Lung (tissue), 12 donors: ENCODE results near the gene RNF144A. TPM values are rescaled to one million over a fixed set of nuclear protein-coding genes. Genes with fewer than 3 reads are reported as not detected.

Experiments
- ATAC-seq: fragments of 200-7000 bp; cut with Tn5 transposase; one replicate; pipeline ENCODE4 v1.9.1; 2020; ENCODE audit warnings: moderate number of reproducible peaks; ENCODE audit not compliant: insufficient read depth, low FRiP score
- DNase-seq, 3 donors: peaks; one replicate each; pipeline ENCODE4 v3.0.0-alpha.2; 2013 to 2017
- H3K27ac ChIP-seq, 2 donors: one replicate each; pipeline ENCODE4 v1.5.1; 2013; ENCODE audit warnings: mild to moderate bottlenecking in 2 of 2, moderate library complexity in 2 of 2, control low read depth in 1 of 2, inconsistent platforms in 1 of 2, low read depth in 1 of 2, low read length in 1 of 2
- H3K27me3 ChIP-seq, 3 donors: one replicate each; pipeline ENCODE4 v1.5.1; 2013; ENCODE audit warnings: low read length in 2 of 3; ENCODE audit not compliant: control insufficient read depth in 3 of 3, insufficient read depth in 3 of 3
- H3K36me3 ChIP-seq, 4 donors: one replicate each; pipeline ENCODE4 v1.5.1; 2013; ENCODE audit warnings: low read length in 4 of 4, mild to moderate bottlenecking in 1 of 4, moderate library complexity in 1 of 4; ENCODE audit not compliant: control insufficient read depth in 4 of 4, insufficient read depth in 4 of 4
- H3K4me1 ChIP-seq, 5 donors: one replicate each; pipeline ENCODE4 v1.5.1; 2013; ENCODE audit warnings: low read length in 5 of 5, mild to moderate bottlenecking in 2 of 5, moderate library complexity in 1 of 5; ENCODE audit not compliant: control insufficient read depth in 5 of 5, insufficient read depth in 5 of 5
- H3K4me3 ChIP-seq: one replicate; pipeline ENCODE4 v1.5.1; 2013; ENCODE audit warnings: mild to moderate bottlenecking, control low read depth, moderate library complexity
- H3K9ac ChIP-seq, 2 donors: one replicate each; pipeline ENCODE4 v1.5.1; 2013; ENCODE audit warnings: low read length in 2 of 2, control low read depth in 1 of 2; ENCODE audit not compliant: insufficient read depth in 1 of 2
- H3K9me3 ChIP-seq, 4 donors: one replicate each; pipeline ENCODE4 v1.5.1; 2013; ENCODE audit warnings: low read length in 3 of 4, mild to moderate bottlenecking in 1 of 4, moderate library complexity in 1 of 4; ENCODE audit not compliant: control insufficient read depth in 4 of 4, insufficient read depth in 3 of 4
- CTCF ChIP-seq: IDR thresholded peaks from 2 replicates; pipeline ENCODE4 v1.5.1; 2012; ENCODE audit warnings: mild to moderate bottlenecking; ENCODE audit errors: control extremely low read depth, extremely low read depth
- WGBS, 2 donors: extraction: QIAGEN DNeasy Blood & Tissue Kit; methylation state at CpG; one replicate each; pipeline ENCODE4 v1.1.7; 2013; 5-methylcytosine and 5-hydroxymethylcytosine counted together
- polyA plus RNA-seq, 2 donors: library from polyadenylated mRNA; stranded (reverse); fragments of 200-250 nt; gene quantifications; one replicate each; pipeline ENCODE4 v1.2.1, GENCODE V29; 2013
- total RNA-seq, 2 donors: library from RNA; depleted of rRNA in 1 of 2; stranded (reverse); fragments of >200 nt in 1 of 2; gene quantifications; one replicate each; pipeline ENCODE4 v1.2.1, GENCODE V29; 2014 to 2021
- donor health status: control.
- donor health status: control.
- donor health status: Bipolar disorder and iron deficiency.
- donor health status: healthy.
- donor health status: DM: yes; HTN: yes; CAD: no.

Gene RNF144A
- total and polyA plus RNA-seq, 4 donors: 2.7 to 25.3 (median 5.8) TPM

- Histone ChIP-seq H3K4me1 (peaks cover 0 to 5% (median 0%) of the 10 kb centered on the region in 5 donors), H3K27ac (no peak overlapping the region), H3K9me3 (no peaks in the 10 kb centered on the region), H3K27me3 (no peaks in the 10 kb centered on the region), H3K4me3 (no peak overlapping the region), H3K9ac (no peak overlapping the region), H3K36me3 (no peaks in the 10 kb centered on the region)
- no peak for ATAC-seq
- no peak for DNase-seq
- no peak for TF ChIP-seq CTCF
- WGBS, 2 donors: 78 to 85% methylated on average over 6 of the region's 6 CpGs
These were observed 153.9 kb downstream of the RNF144A start for GRCh38 chr2:7071154-7071553.

- 49 to 70% methylated on average over 3 of the region's 3 CpGs for WGBS, 2 donors
- H3K4me1 ChIP-seq: peaks cover 0 to 5% (median 0%) of the 10 kb centered on the region in 5 donors
- no peak overlapping the region for H3K4me3 ChIP-seq
- no peaks in the 10 kb centered on the region for H3K9me3 ChIP-seq
- H3K27ac ChIP-seq: no peak overlapping the region
- TF ChIP-seq CTCF: no peak
- no peaks in the 10 kb centered on the region for H3K36me3 ChIP-seq
- no peak for DNase-seq
- no peak overlapping the region for H3K9ac ChIP-seq
- no peaks in the 10 kb centered on the region for H3K27me3 ChIP-seq
- ATAC-seq: peak; percentile 19
These were observed 154.8 kb downstream of the RNF144A start for GRCh38 chr2:7071916-7072556.

- Histone ChIP-seq H3K9ac (no peak overlapping the region), H3K27me3 (no peaks in the 10 kb centered on the region), H3K4me1 (peaks cover 0 to 5% (median 0%) of the 10 kb centered on the region in 5 donors), H3K9me3 (no peaks in the 10 kb centered on the region), H3K4me3 (no peak overlapping the region), H3K36me3 (no peaks in the 10 kb centered on the region), H3K27ac (no peak overlapping the region)
- WGBS, 2 donors: 67 to 88% methylated on average over 3 of the region's 3 CpGs
- no peak for TF ChIP-seq CTCF
- ATAC-seq (no peak), DNase-seq (peak in 2 of 3 donors; percentile 18 to 30)
These were observed 156.7 kb downstream of the RNF144A start for GRCh38 chr2:7073901-7074300.

- Histone ChIP-seq H3K36me3 (no peaks in the 10 kb centered on the region), H3K27ac (no peak overlapping the region), H3K9ac (no peak overlapping the region), H3K27me3 (no peaks in the 10 kb centered on the region), H3K9me3 (no peaks in the 10 kb centered on the region), H3K4me3 (no peak overlapping the region), H3K4me1 (peaks cover 0 to 5% (median 0%) of the 10 kb centered on the region in 5 donors)
- DNase-seq: no peak
- no peak for ATAC-seq
- no peak for TF ChIP-seq CTCF
- WGBS, 2 donors: 87 to 99% methylated on average over 1 of the region's 1 CpG
These were observed 158.6 kb downstream of the RNF144A start for GRCh38 chr2:7075834-7076233.
